H1 (cell line): Measurements from ENCODE around the gene HMGN1. TPM values are rescaled to one million over a fixed set of nuclear protein-coding genes. Genes with fewer than 3 reads are reported as not detected.

Source experiments
- CHD7 ChIP-seq: fragments of 300-600 bp; sonication (generic); IDR thresholded peaks from 2 replicates; pipeline ENCODE4 v1.7.1; 2012; ENCODE audit warnings: low read length, moderate library complexity, mild to moderate bottlenecking, inconsistent platforms; ENCODE audit not compliant: insufficient replicate concordance
- RFX5 ChIP-seq: IDR thresholded peaks from 2 replicates; pipeline ENCODE4 v1.6.1; 2011; ENCODE audit warnings: low read depth, low read length, improper control_type of control experiment, borderline replicate concordance
- SIRT6 ChIP-seq: IDR thresholded peaks from one replicate; pipeline ENCODE4 v1.7.1; 2012; ENCODE audit warnings: low read length, inconsistent platforms
- polyA plus RNA-seq, 7 experiments: library from polyadenylated mRNA; depleted of rRNA in 3 of 7; stranded (reverse) in 5 of 7; unstranded in 2 of 7; fragments of >200 nt in 5 of 7; fragments of 200-250 nt in 2 of 7; gene quantifications; 1 replicate in 5 of 7; 2 replicates in 1 of 7; 4 replicates in 1 of 7; pipeline versions ENCODE4 v1.2.1 to v1.2.3, GENCODE V29; 2011 to 2013; ENCODE audit warnings: missing spikeins in 2 of 7, mixed read lengths in 2 of 7
- total RNA-seq: library from RNA; stranded (reverse); fragmentation: NEBNext Ultra II Directional; extraction: Animal tissue kit (Norgen Biotek cat#: 25700); gene quantifications from 2 replicates; pipeline ENCODE4 v1.2.1, GENCODE V29; 2021

Gene HMGN1
- total and polyA plus RNA-seq, 2 of the 8 experiments (the other 6 are each of a cell fraction or from before 2014, with no cell fraction given): 279 to 505 TPM

GRCh38 chr21:39318091-39318959, 30.6 kb downstream of the HMGN1 start (continued):
- TF ChIP-seq CHD7 (no peak), SIRT6 (no peak), RFX5 (no peak)
